GM23248 (cell line): ENCODE results near the gene WDR38. TPM values are rescaled to one million over a fixed set of nuclear protein-coding genes. Genes with fewer than 3 reads are reported as not detected.

Experiments
- DNase-seq: peaks from one replicate; pipeline ENCODE4 v3.0.0-alpha.2; 2015
- H2AFZ ChIP-seq: fragments of 200-600 bp; sonication (generic); 2 replicates; pipeline ENCODE4 v1.6.1; 2016; ENCODE audit warnings: antibody characterized with exemption
- H3F3A ChIP-seq: fragments of 200-600 bp; sonication (generic); 2 replicates; pipeline ENCODE4 v1.6.1; 2016; ENCODE audit warnings: mild to moderate bottlenecking, antibody characterized with exemption, mixed run types; ENCODE audit not compliant: insufficient read depth
- H3K27ac ChIP-seq: fragments of 200-600 bp; sonication (generic); 2 replicates; pipeline ENCODE4 v1.5.1; 2016; ENCODE audit warnings: mild to moderate bottlenecking
- H3K27me3 ChIP-seq: fragments of 200-600 bp; sonication (generic); replicated peaks from 2 replicates; pipeline ENCODE4 v1.6.1; 2016; ENCODE audit warnings: mild to moderate bottlenecking; ENCODE audit not compliant: insufficient read depth
- H3K36me3 ChIP-seq: fragments of 200-600 bp; sonication (generic); 2 replicates; pipeline ENCODE4 v1.6.1; 2016; ENCODE audit warnings: low read depth, mild to moderate bottlenecking
- H3K4me1 ChIP-seq: fragments of 200-600 bp; sonication (generic); 2 replicates; pipeline ENCODE4 v1.6.1; 2016; ENCODE audit warnings: mild to moderate bottlenecking; ENCODE audit not compliant: insufficient read depth
- H3K4me2 ChIP-seq: fragments of 200-600 bp; sonication (generic); one replicate; pipeline ENCODE4 v1.6.1; 2016; ENCODE audit warnings: mild to moderate bottlenecking; ENCODE audit not compliant: unreplicated experiment
- H3K4me3 ChIP-seq: fragments of 200-600 bp; sonication (generic); 2 replicates; pipeline ENCODE4 v1.5.1; 2016; ENCODE audit warnings: mild to moderate bottlenecking
- H3K79me2 ChIP-seq: fragments of 200-600 bp; sonication (generic); 2 replicates; pipeline ENCODE4 v1.6.1; 2016; ENCODE audit warnings: mild to moderate bottlenecking; ENCODE audit not compliant: insufficient read depth
- H3K9ac ChIP-seq: fragments of 200-600 bp; sonication (generic); 2 replicates; pipeline ENCODE4 v1.6.1; 2016; ENCODE audit warnings: mild to moderate bottlenecking
- H3K9me2 ChIP-seq: fragments of 200-600 bp; sonication (generic); 2 replicates; pipeline ENCODE4 v1.6.1; 2016; ENCODE audit warnings: mixed run types, mild to moderate bottlenecking, moderate library complexity; ENCODE audit not compliant: insufficient read depth
- H3K9me3 ChIP-seq: fragments of 200-600 bp; sonication (generic); one replicate; pipeline ENCODE4 v1.6.1; 2017; ENCODE audit warnings: low read depth
- H4K20me1 ChIP-seq: fragments of 200-600 bp; sonication (generic); 2 replicates; pipeline ENCODE4 v1.6.0; 2016; ENCODE audit not compliant: insufficient read depth
- EZH2 ChIP-seq: fragments of 200-600 bp; sonication (generic); IDR thresholded peaks from 2 replicates; pipeline ENCODE4 v1.6.1; 2018; ENCODE audit warnings: antibody characterized with exemption, mild to moderate bottlenecking; ENCODE audit not compliant: insufficient read depth, poor library complexity, severe bottlenecking
- EZH2phosphoT487 ChIP-seq: fragments of 200-600 bp; sonication (generic); IDR thresholded peaks from 2 replicates; pipeline ENCODE4 v1.6.1; 2018; ENCODE audit warnings: antibody characterized with exemption, moderate library complexity, mild to moderate bottlenecking, low read depth; ENCODE audit not compliant: insufficient read depth
- WGBS, 2 experiments: methylation state at CpG; one replicate each; pipeline ENCODE4 v1.1.6; 2015 to 2017; ENCODE audit warnings: low lambda C conversion rate in 2 of 2, low coverage in 1 of 2; ENCODE audit errors: missing lambda C conversion rate in 2 of 2; 5-methylcytosine and 5-hydroxymethylcytosine counted together
- in situ Hi-C: fragments of 300-500 bp; cut with MboI; formaldehyde crosslinking; loops from 2 replicates; pipeline ENCODE4 v1.15.0; 2020
- polyA plus RNA-seq: library from polyadenylated mRNA; unstranded; fragments of >200 nt; fragmentation: Nextera tagmentation; extraction: Ambion mirVana; gene quantifications from 2 replicates; pipeline ENCODE4 v1.2.1, GENCODE V29; 2016
- total RNA-seq: library from RNA; depleted of rRNA; stranded (reverse); fragments of >200 nt; shearing (Covaris generic); gene quantifications from 2 replicates; pipeline ENCODE4 v1.2.3, GENCODE V29; 2014

Gene WDR38
- total and polyA plus RNA-seq, 2 experiments from 2014 or later, result not detected

DNA sequence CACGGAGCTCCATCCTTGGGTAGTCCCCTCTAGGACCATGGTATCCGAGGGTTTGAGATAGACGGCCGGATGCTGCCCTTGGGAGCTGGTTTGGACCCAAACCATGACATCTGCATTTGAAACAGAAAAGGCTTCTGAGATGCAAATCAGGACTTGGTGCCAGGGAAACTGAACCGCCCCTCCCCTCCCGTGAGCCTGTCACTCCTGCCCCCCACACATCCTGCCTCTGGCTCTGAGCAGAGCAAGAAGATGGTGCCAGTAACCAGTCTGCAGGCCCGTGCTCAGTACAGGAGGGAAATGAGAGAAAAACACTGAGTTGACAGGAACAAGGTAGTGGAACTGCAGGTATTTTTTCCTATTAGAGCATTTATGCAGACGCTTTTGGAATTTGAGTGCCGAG, 27.2 kb downstream of the WDR38 start:
- H3K4me1 ChIP-seq, result no peaks in the 10 kb centered on the region
- no peaks in the 10 kb centered on the region for H3K27me3 ChIP-seq
- peaks cover 23% of the 10 kb centered on the region for H3K79me2 ChIP-seq
- no peak overlapping the region for H3K9ac ChIP-seq
- H2AFZ ChIP-seq, result no peak overlapping the region
- no peak overlapping the region for H3K27ac ChIP-seq
- TF ChIP-seq EZH2phosphoT487, result no peak
- no peak for TF ChIP-seq EZH2
- 68 to 69% methylated on average over 9 of the region's 9 CpGs for WGBS, 2 experiments
- peaks cover 35% of the 10 kb centered on the region for H3K36me3 ChIP-seq
- H4K20me1 ChIP-seq, result no peaks in the 10 kb centered on the region
- no peak for DNase-seq
- no peaks in the 10 kb centered on the region for H3K9me2 ChIP-seq
- in situ Hi-C loops, result no loop called here
- H3K9me3 ChIP-seq, result no peaks in the 10 kb centered on the region
- H3F3A ChIP-seq, result peaks cover 35% of the 10 kb centered on the region
- no peak overlapping the region for H3K4me3 ChIP-seq
- no peak overlapping the region for H3K4me2 ChIP-seq

DNA sequence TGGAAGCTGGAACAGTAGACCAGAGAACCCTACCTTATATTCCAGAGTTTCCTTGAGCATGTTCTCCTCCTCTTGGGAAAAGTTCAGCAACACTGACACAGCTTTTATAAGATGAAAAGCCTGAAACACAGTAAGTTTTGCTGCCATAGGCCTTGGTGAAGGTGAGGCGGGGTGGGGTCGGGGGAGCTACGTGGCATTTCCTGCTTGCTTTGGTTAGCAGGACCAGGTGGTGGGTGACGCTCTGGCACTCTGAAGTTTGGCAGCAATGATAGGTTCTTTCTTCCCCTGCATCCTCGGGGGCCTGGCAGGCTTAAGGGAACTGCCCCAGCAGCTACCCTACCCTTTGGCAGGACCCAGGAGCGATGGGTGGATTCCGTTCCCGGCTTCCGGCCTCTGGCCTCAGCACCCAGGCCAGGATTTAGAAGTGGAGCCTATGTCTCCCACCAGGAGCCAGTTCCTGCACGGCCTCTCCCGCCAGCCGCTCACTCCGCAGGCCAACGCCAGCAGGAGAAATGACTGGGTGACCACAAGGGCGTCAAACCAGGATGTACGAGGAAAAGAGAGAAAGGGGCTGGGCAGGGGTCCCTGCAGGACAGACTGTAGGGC, 28.0 kb downstream of the WDR38 start:
- no peaks in the 10 kb centered on the region for H3K9me2 ChIP-seq
- H3K4me2 ChIP-seq, result no peak overlapping the region
- in situ Hi-C loops, result no loop called here
- H3K9me3 ChIP-seq, result no peaks in the 10 kb centered on the region
- H3K27ac ChIP-seq, result no peak overlapping the region
- 91 to 92% methylated on average over 16 of the region's 16 CpGs for WGBS, 2 experiments
- no peaks in the 10 kb centered on the region for H3K4me1 ChIP-seq
- H3K4me3 ChIP-seq, result no peak overlapping the region
- H2AFZ ChIP-seq, result no peak overlapping the region
- no peak for DNase-seq
- TF ChIP-seq EZH2phosphoT487, result no peak
- TF ChIP-seq EZH2, result no peak
- H3K9ac ChIP-seq, result no peak overlapping the region
- no peaks in the 10 kb centered on the region for H4K20me1 ChIP-seq
- H3K79me2 ChIP-seq, result peaks cover 16% of the 10 kb centered on the region
- H3K27me3 ChIP-seq, result no peaks in the 10 kb centered on the region
- H3F3A ChIP-seq, result peaks cover 35% of the 10 kb centered on the region
- H3K36me3 ChIP-seq, result peaks cover 35% of the 10 kb centered on the region

DNA sequence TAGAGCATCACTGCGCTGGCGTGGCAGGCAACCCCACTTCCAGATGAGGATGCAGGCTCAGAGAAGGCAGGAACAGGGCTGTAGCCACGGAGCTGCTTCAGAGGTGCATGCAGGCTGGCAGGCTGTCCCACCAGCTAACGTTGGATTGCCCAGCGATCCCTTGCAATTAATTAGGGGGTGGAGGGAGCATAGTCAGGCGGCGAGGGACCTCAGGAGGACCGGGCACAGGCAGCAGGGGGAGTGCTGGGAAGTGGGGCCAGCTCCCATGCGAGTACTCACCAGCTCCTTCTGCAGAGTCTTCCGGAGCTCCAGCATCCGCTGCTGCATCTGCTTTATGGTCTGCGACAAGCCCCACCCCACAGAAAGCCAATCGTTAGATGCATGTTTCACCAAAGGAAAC, 29.0 kb downstream of the WDR38 start:
- WGBS, 2 experiments, result 69 to 78% methylated on average over 13 of the region's 13 CpGs
- TF ChIP-seq EZH2, result no peak
- no peak for TF ChIP-seq EZH2phosphoT487
- H4K20me1 ChIP-seq, result no peaks in the 10 kb centered on the region
- DNase-seq, result no peak
- H3K4me1 ChIP-seq, result no peaks in the 10 kb centered on the region
- no peaks in the 10 kb centered on the region for H3K27me3 ChIP-seq
- H3K36me3 ChIP-seq, result peaks cover 25% of the 10 kb centered on the region
- peaks cover 6% of the 10 kb centered on the region for H3K79me2 ChIP-seq
- H3K4me3 ChIP-seq, result no peak overlapping the region
- H3K9me2 ChIP-seq, result no peaks in the 10 kb centered on the region
- H3F3A ChIP-seq, result peaks cover 27% of the 10 kb centered on the region
- no peak overlapping the region for H3K27ac ChIP-seq
- no peak overlapping the region for H3K4me2 ChIP-seq
- H2AFZ ChIP-seq, result no peak overlapping the region
- no peak overlapping the region for H3K9ac ChIP-seq
- in situ Hi-C loops, result no loop called here
- no peaks in the 10 kb centered on the region for H3K9me3 ChIP-seq

DNA sequence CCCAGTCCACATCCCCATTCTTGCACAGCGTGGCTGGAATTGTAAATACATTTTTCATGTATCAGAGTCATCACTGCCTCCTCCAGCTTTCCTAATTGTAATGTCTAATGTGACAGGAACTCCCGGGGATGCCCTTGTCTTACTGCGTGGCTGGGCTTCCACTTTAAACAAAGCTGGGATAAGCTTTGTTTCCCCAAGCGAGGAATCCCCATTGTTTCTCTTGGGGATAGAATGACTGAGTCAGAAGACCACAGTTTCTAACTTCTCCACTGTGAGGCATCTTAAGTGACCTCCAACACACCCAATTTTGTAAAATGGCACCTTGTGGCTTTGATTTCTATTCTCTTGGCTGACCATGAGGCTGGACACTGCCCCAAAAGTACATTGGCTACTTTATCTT, 31.1 kb downstream of the WDR38 start:
- Histone ChIP-seq H3K27ac (no peak overlapping the region), H3F3A (peaks cover 6% of the 10 kb centered on the region; the same call in 1 of the 2 replicates), H3K27me3 (no peaks in the 10 kb centered on the region), H3K9ac (no peak overlapping the region), H3K4me3 (no peak overlapping the region), H2AFZ (no peak overlapping the region), H3K4me1 (no peaks in the 10 kb centered on the region), H3K79me2 (no peaks in the 10 kb centered on the region), H3K36me3 (peaks cover 5% of the 10 kb centered on the region; the same call in 1 of the 2 replicates), H3K4me2 (no peak overlapping the region), H3K9me2 (no peaks in the 10 kb centered on the region), H4K20me1 (no peaks in the 10 kb centered on the region; the same call in 1 of the 2 replicates), H3K9me3 (no peaks in the 10 kb centered on the region)
- TF ChIP-seq EZH2, result no peak
- no peak for TF ChIP-seq EZH2phosphoT487
- DNase-seq, result no peak
- 78 to 84% methylated on average over 4 of the region's 4 CpGs for WGBS, 2 experiments
- in situ Hi-C loops, result no loop called here

DNA sequence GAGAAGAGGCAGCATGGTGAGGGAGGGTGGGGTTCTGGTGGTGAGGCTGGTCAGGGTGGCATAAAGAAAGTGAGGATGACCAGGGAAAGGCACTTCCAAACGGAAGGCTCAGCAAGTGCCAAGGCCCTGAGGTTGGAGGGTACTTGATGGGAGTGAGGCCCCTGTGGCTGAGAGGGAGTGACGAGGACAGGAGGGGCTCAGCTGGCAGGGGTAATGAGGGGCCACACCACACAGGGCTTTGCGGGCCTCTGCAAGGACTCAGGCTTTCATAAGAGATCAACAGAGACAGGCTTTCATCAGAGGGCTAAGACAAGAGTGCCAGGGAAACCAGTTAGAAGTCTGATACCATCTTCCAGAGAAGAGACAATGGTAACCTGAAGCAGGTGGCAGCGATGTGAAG, 32.3 kb downstream of the WDR38 start:
- Histone ChIP-seq H3K9ac (no peak overlapping the region), H4K20me1 (no peaks in the 10 kb centered on the region; the same call in 1 of the 2 replicates), H2AFZ (no peak overlapping the region), H3K9me3 (no peaks in the 10 kb centered on the region), H3K9me2 (no peaks in the 10 kb centered on the region), H3K27me3 (no peaks in the 10 kb centered on the region), H3K79me2 (no peaks in the 10 kb centered on the region), H3K4me1 (no peaks in the 10 kb centered on the region), H3K4me2 (no peak overlapping the region), H3F3A (no peaks in the 10 kb centered on the region), H3K4me3 (no peak overlapping the region), H3K27ac (no peak overlapping the region), H3K36me3 (no peaks in the 10 kb centered on the region; the same call in 1 of the 2 replicates)
- 85% methylated on average over 4 of the region's 4 CpGs for WGBS, 2 experiments
- no peak for DNase-seq
- TF ChIP-seq EZH2 (no peak), EZH2phosphoT487 (no peak)
- in situ Hi-C loops, result no loop called here
